Stromal cell of bone marrow (primary cell): ENCODE results near the gene ZER1.
"Not testable (repeated sequence)": the region's sequence is repeated elsewhere in the genome, so short reads cannot be mapped to it uniquely, and the experiment has no call there.

ENCODE experiments used
- DNase-seq: peaks from one replicate; pipeline ENCODE4 v3.0.0-alpha.2; 2012; ENCODE audit warnings: low read depth

The ZER1 gene

DNA sequence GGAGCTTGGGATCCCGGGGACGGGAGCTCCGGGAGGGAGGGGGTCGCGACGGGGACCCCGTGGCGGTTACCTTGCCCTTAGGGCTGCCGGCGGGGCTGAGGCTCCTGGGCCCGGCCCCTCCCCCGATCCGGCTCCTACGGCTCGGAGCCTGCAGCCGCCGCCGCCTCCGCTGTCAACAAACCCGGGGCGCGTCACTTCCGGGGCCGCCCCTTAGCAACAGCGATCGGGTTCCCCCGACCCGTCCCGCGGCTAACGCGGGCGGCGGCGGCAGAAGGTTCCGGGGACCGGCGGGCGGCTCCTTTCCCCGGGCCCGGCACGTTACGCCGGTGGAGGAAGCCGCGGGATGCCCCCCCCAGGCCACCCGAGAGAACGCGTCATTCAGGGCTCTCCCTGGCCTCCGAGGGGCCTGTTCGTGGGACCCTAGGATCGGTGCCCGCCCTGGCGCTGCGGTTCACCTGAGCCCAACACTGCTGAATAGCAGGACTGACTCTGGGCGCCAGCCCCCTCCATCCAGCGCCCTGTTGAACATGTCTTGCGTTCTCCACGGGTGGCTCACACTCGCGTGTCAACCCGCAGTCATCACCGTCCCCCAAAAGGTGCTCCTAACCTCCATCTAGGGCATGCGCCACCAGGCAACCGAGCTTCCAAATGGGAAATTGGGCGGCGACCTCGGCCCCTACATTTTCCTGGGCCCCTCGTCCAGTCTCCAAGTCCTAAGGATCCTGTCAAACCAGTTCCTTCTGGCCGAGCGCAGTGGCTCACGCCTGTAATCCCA lies at the start of gene ZER1:
Gene ZER1 (minus strand): TSS at position 183 of the 775 bp plus-strand sequence. CDS start 16,362 bp downstream, outside the sequence.
- DNase-seq = peak; percentile 79

DNA sequence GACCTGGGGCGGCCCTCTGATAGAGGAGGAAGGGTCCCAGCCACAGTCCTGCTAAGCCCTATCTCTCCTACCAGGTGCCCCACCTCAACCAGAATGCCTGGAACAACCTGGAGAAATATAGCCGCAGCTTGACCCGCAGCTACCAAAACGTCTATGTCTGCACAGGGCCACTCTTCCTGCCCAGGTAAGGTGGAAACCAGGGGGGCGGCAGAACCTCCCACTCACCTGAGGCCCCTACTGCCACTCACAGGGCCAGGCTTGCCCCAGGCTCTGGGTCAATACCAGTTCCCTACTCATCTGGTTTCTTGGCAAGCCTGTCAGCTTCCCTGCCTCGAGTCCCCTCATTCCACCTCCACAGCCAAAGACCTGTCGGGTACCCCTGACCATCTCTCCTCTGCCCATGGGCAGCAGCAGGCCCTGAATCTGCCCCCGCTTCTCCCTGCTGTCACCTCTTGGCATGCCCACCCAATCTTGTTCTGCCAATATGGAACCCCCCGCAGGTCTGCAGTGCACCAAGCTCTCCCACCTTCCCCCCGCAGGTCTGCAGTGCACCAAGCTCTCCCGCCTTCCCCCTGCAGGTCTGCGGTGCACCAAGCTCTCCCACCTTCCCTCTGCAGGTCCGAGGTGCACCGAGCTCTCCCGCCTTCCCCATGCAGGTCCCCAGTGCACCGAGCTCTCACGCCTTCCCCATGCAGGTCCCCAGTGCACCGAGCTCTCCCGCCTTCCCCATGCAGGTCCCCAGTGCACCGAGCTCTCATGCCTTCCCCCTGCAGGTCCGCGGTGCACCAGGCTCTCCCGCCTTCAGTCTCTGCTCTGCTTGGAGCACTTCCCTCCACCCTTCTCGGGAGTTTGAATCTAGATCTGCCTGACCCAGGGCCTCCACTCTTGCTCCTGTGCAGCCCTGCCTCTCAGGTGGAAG lies 49.2 kb upstream of the ZER1 start:
- DNase-seq = no peak

DNA sequence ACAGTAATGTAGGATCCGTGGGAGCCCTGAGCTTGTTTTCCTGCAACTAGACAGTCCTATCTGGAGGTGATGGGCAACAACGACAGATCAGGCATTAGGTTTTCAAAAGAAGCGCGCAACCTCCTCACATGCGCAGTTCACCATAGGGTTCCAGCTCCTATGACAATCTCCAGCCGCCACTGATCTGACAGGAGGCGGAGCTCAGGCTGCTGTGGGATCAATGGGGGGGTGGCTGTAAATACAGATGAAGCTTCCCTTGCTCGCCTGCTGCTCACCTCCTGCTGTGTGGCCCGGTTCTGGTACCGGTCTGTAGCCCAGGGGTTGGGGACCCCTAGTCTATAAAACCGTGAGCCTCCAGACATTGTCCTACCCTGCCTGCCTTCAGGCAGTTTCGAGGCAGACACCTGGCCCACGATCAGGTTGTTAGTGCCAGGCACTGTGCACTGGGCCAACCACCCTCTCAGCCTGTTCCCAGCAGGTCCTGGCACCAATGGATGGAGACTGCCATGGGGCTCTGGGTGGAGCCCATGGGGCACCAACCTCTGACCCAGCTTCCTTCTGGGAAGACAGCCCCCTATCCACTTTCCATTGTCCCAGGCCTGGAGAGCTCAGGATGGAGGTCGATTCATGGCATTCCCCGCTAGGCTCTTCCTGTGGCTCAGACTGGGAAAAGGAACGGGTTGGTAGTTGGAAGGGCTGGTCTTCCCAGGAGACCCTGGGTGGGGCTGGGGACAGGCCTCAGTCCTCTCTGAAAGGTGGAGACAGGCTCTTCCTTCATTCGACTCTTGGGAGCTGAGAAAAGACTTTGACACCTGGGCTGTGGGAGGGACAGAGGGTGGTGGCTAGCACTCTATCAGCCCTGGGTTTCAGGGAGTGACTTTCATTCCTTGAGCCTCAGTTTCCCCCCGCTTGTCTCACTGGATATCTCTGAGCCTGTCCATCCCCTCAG lies 48.3 kb upstream of the ZER1 start:
- DNase-seq = no peak

DNA sequence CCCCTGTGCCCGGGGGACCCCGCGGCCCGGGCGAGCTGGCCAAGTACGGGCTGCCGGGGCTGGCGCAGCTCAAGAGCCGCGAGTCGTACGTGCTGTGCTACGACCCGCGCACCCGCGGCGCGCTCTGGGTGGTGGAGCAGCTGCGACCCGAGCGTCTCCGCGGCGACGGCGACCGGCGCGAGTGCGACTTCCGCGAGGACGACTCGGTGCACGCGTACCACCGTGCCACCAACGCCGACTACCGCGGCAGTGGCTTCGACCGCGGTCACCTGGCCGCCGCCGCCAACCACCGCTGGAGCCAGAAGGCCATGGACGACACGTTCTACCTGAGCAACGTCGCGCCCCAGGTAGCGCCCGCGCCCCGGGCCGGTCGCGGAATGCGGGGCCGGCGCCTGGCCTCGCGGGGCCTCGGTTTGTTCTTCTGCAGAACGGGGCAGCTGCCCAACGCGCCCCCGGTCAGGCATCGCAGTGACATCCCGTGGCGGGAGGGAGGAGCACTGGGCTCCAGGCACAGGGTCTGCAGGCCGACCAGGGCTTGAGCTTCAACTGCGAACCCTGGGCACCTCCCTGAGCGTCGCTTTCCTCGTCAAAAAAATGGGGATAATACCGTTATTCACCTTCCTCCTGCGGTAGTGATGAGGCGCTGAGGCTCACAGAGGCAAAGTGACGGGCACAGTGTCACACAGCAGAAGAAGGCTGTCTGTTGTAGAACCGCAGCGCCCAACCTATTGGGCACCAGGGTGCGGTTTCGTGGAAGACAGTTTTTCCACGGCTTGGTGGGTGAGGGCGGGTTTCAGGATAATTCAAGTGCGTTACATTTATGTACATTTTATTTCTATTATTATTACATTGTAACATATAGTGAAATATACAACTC lies 47.4 kb upstream of the ZER1 start:
- DNase-seq = no peak

DNA sequence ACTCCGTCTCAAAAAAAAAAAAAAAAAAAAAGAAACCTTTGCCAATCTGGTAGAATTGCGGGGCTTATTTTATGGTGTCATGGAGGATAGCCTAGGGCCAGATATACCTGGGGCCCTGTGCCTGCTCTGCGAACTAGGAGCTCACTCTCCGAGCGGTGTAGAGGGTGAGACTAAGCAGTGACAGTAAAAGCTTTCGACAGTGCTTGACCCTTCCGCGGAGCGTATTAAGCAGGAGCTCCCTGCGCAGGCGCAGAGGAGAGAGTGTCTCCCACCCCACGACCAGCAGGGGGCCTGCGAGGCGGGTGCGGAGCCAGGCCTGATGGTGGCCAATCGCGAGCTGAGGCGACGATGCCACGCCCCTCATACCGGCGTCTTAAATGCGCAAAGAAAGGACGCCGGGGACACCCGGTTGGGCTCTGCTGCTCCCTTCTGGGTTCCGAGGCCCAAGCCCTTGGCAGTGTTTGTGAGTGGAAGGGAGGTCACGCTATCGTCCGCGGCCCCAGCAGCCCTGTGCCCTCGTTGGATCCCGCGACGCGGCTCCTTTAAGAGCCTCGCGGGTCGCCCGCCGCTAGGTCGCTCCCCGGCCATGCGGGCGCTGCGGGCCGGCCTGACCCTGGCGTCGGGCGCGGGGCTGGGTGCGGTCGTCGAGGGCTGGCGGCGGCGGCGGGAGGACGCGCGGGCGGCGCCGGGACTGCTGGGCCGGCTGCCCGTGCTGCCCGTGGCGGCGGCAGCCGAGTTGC lies 46.5 kb upstream of the ZER1 start, which contains the start of gene ENDOG:
Gene ENDOG (plus strand): TSS at position 402 of the 740 bp plus-strand sequence. CDS start 185 bp downstream, at position 587.
- DNase-seq = peak; percentile 93

DNA sequence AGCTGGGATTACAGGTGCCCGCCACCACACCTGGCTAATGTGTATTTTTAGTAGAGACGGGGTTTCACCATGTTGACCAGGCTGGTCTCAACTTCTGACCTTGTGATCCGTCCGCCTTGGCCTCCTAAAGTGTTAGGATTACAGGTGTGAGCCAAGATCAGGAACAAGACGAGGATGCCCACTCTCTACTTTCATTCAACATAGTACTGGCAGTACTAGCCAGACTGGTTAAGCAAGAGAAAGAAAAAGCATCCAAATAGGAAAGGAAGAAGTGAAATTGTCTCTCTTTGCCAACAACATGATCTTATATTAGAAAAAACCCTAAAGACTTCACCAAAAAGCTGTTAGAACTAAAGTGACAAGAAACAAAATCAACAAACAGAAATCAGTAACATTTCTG lies 39.1 kb upstream of the ZER1 start:
- no peak for DNase-seq

DNA sequence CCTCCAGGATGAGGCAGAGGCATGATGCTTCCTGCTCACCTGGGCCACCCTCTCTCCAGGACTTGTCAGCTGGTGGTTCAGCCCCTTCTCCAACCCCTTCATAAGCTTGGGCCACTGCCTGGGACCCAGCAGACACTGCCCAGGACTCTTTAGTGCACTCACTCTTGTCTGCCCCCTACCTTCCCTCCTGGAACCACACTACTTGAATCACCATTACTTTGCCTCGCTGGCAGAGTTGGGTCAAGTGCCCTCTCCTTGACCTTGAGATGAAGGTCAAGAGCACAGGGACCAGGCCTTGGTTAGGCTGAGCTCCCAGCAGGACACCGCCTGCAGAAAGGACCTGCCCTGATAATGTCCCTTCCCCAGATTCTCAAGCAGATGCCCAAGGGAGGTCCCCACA lies 38.1 kb upstream of the ZER1 start:
- no peak for DNase-seq

DNA sequence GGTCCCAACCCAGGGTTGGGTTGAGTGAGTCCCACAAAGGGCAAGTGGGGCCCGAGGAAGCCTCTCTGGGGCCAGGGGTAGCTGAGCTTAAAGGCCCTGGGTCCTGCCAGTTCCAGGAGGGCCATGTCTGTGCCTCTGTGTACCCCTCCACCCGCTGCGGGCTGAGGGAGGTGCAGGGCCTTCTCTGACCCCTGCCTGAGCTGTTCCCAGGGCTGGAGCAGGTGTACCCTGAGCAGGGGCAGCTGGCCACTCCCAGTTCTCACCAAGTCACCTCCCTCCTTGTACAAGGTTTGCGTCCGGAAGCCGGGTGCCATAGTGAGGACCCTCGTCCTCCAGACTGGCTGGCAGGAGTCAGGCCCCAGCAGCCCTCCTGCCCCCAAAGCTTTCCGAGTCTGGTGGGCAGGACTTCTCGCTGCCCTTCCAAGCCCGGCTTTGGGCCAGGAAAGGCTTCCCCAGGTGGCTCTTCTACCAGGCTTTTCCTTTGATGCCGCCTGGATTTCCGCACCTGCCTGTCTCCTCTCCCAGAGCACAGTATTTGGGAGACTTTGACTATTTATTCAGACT lies 37.4 kb upstream of the ZER1 start:
- no peak for DNase-seq

DNA sequence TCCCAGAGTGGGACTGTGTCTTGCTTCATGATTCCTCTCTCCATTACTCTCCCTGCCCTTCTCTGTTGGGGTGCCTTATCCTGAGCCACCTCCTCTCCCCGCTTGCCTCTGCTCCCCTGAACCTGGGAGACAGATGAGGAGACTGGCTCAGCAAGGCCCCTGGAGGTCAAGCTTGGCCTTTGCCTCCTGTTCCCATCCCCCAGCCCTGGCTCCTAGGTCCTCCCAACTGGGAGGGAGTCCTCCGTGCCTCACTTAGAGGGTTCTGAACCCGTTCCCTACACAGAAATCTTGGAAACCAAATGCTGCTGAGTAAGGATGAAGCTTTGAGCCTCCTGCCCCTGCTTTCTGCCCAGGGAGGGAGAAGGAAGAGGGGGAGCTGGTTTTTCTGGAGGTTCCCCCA lies 36.8 kb upstream of the ZER1 start:
- no peak for DNase-seq

DNA sequence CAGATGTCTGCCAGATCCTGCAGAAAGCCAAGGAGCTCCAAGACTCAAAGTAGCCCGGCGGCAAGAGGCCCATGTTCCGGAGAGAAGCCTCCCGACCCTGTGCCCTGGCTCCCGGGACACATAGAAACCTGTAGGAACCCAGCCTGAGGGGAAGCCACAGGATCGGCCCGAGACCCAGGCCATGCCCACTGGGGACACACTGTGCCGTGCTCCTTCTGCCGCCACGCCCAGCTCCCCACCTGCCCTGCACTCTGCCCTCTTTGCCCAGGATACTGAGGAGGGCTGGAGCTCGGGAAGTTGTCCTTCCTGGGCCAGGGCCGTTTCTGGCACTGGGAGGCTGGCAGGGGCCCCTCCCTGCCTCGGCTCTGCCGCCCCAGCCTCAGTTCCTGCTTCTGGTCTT lies 36.1 kb upstream of the ZER1 start:
- DNase-seq = no peak

DNA sequence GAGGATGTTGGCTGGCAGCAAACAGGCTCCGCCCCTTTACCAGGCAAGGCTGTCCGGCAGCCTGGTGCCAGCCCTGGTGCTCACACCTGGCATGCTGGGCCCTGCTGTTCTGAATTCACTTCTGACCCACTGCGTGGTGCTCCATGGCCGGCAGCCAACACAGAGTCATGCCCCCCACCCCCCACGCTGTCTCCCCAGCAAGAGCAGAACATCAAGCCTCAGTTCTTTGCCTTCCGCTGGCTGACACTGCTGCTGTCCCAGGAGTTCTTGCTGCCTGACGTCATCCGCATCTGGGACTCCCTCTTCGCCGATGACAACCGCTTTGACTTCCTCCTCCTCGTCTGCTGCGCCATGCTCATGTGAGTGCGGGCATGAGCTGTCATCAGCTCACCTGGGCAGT lies 33.9 kb upstream of the ZER1 start:
- no peak for DNase-seq

DNA sequence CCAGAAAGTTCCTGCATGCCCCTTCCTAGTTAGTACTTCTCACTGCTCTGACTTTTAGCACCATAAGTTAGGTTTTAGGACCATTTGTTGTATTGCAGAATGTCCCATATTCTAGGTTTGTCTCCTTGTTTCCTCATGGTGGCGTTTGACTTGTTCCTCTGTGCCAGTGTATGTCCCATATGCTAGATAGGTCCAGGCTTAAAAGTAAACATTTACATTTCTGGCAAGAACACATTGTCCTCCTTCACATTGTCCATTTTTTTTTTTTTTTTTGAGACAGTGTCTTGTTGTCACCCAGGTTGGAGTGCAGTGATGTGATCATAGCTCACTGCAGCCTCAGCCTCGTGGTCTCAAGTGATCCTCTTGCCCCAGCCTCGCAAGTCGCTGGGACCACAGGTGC lies 30.8 kb upstream of the ZER1 start:
- DNase-seq = no peak

DNA sequence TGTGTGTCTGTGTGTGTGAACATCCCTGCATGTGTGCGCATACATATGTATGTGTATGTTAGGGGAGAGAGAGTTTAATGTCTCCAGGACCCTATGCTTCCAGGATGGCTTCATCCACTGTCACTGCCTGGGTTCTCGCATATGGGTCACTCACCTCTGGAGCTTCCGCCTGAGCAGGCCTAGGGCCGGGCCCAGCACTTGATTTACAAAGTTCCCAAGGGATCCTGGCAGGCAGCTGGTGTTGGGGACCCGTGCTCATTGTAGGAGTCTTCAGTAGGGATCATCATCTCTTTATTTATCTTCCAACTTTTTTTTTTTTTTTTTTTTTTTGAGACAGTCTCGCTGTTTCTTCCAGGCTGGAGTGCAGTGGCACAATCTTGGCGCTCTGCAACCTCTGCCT lies 28.3 kb upstream of the ZER1 start:
- no peak for DNase-seq

DNA sequence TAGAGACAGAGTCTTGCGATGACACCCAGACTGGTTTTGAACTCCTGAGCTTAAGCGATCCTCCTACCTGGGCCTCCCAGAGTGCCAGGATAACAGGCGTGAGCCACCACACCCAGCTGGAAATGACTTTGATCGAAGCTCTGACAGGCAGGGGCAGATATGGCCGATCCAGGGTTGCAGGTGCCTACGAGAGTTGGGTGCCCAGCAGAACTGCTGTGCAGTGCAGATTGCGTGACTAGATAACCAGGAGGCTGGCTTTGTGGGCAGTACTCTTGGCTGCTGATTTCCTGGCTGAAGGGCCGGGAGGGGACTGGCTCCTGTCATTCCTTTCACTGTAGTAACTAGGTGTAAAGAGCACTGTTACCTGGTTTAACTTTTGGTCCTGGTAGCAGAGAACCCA lies 27.2 kb upstream of the ZER1 start:
- no peak for DNase-seq

DNA sequence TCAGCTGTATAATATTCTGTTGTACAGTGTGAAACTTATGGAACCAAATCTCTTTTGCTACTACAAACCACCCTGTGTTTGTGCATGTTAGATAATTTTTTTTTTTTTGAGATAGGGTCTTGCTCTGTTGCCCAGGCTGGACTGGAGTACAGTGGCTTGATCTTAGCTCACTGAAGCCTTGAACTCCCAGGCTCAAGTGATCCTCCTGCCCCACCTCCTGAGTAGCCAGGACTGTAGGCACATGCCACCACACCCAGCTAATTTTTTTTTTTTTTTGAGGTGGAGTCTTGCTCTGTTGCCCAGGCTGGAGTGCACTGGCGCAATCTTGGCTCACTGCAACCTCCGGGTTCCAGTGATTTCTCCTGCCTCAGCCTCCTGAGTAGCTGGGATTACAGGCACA lies 23.2 kb upstream of the ZER1 start:
- not testable (repeated sequence) for DNase-seq

DNA sequence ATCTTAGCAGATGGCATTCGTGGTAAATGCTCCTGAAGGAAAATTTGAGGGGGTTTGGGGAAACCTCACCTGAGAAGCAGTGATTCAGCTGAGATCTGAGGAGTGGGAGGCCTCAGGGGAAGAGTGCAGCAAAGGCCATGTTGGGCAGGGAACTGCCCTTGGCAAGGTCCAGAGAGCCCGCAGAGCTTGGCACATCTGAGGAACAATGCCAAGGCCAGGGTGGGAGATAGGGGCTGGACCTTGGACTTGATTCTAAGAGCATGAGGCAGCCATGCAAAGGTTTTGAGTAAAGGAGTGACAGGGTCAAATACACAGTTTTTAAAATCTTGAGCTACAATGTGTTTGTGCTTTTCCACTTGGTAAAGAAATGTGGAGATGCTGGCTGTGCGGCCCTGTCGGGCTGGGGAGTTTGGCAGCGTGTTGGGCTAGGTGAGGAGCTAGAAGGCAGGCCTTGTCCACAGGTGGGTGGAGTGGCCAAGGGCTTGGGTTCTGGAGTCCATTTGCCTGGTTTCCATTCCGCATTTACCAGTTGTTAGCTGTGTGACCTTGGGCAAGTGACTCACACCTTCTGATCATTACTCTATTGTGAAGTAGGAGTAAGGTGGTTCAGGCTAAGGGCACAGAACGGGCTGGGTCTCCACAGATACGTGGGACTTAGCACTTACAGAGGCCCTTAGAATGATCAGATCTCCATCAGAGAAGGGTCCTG lies 21.4 kb upstream of the ZER1 start:
- DNase-seq = no peak

DNA sequence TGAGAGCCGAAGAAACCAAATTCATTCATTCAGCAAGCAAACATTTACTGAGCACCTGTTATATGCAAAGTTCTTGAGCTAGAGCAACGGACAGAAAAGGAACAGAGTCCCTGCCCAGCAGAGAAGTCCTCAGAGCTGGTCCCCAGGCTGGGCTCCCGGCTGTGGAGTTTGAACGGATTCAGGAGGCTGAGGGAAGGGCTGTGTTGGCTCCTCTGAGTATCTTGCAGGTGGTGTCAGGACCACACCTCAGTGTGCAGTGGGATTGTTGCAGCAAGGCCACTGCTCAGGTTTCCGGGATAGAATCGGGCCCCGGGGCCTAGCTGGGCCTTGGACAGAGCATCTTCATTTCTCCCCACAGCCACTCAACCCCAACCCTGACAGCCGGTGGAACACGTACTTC lies 20.4 kb upstream of the ZER1 start:
- DNase-seq = no peak

DNA sequence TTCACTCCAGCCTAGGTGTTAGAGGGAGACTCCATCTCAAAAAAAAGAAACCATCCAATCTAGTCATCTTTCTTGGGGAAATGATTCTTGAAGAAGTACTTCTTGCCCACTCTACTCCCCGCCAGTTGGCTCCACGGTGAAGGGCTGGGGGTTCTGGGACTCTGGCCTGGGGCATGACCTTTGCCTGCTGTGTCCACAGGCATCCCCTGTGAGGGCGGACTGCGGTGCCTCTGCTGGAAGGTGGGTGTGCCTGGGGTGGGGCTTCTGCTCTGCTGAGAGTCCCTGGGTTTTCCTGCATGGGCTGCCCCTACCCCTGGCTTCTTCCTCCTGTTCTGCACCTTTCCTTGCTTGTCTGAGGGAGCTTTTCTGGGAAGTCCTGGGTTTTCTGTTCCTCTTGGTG lies 18.8 kb upstream of the ZER1 start:
- no peak for DNase-seq

DNA sequence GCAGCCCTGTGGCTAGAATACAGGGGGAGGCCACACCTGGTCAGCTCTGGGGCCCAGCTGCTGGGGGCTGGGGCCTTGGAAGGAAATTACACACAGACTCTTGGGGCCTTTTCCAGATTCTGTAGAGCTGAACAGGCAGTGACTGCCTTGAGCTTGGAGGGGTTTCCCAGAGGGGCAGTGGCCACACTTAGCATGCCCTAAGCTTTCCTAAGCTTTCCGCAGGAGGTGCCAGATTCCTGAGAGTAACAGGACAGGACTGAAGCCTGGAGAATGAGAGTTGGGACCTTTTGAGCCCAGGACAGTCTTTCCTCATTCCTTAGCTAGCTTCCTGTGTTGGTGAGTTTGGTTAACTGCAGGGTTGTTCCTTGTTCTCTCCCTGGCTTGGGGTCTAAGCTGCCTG lies 16.7 kb upstream of the ZER1 start:
- no peak for DNase-seq
